Activated T-helper 17 cell treated with anti-CD3 and anti-CD28 coated beads, Interleukin-2, amount 50 U/mL, for 72 hours (primary cell): ENCODE results near the gene LILRA6. TPM values are rescaled to one million over a fixed set of nuclear protein-coding genes. Genes with fewer than 3 reads are reported as not detected.
"Not testable (repeated sequence)": the region's sequence is repeated elsewhere in the genome, so short reads cannot be mapped to it uniquely, and the experiment has no call there.

Experiments
- ATAC-seq: fragments of 150-1000 bp; cut with Tn5 transposase; replicated peaks from 2 replicates; pipeline ENCODE4 v1.10.0; 2021; ENCODE audit warnings: mild to moderate bottlenecking, moderate library complexity
- H3K27ac Mint-ChIP-seq: one replicate; pipeline ENCODE4 v1.8.0; 2022; ENCODE audit warnings: mixed read lengths
- H3K27me3 Mint-ChIP-seq: one replicate; pipeline ENCODE4 v1.8.0; 2022; ENCODE audit warnings: mixed read lengths
- H3K36me3 Mint-ChIP-seq: one replicate; pipeline ENCODE4 v1.8.0; 2022; ENCODE audit warnings: low read depth, mild to moderate bottlenecking, mixed read lengths
- H3K4me1 Mint-ChIP-seq: one replicate; pipeline ENCODE4 v1.8.0; 2022; ENCODE audit warnings: mixed read lengths
- H3K4me3 Mint-ChIP-seq: one replicate; pipeline ENCODE4 v1.8.0; 2022; ENCODE audit warnings: mild to moderate bottlenecking, mixed read lengths
- H3K9me3 Mint-ChIP-seq: one replicate; pipeline ENCODE4 v1.8.0; 2022; ENCODE audit warnings: mixed read lengths
- total RNA-seq, 2 donors: library from RNA; stranded (reverse); gene quantifications; one replicate each; pipeline ENCODE4 v1.2.3, GENCODE V29; 2022

Gene LILRA6
- total RNA-seq, 2 donors from 2014 or later: 0.19 to 0.39 TPM

DNA sequence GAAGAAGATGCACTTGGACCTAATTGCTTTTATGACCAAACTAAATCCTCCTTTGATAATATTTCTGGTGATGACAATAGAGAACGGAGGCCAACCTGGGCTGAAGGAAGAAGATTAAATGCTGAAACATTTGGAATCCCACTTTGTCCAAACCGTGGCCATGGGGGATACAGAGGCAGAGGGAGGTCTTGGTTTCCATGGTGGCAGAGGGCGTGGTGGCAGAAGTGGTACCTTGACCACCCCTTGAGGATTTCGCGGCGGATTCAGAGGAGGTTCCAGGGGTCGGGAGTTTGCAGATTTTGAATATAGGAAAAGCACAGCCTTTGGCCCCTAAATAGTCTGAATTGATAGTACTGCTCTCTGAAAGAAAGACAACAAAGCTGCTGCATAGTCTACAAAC is 12.6 kb downstream of the LILRA6 start:
- Mint-ChIP-seq H3K27me3 (no peaks in the 10 kb centered on the region), H3K9me3 (no peaks in the 10 kb centered on the region), H3K4me3 (no peak overlapping the region), H3K27ac (no peak overlapping the region), H3K4me1 (no peaks in the 10 kb centered on the region), H3K36me3 (no peaks in the 10 kb centered on the region)
- ATAC-seq: no peak

DNA sequence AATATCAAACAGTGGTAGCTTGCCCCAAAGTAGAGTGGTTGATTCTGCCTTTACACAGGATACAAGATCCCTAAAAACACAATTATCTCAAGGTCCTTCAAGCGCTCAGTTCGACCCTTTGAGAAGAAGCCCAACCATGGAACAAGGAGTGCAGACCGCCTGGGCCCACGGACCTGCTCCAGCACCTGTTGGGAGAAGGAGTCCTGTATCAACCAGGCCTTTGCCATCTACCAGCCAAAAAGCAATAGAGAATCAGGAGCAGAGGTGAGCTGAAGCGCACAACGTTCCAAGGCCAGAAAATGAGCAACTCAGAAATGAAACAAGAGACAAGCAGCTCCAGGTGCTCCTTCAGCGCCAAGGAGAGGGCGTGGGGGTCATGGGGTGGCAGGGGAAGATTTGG is 13.4 kb downstream of the LILRA6 start:
- H3K9me3 Mint-ChIP-seq: no peaks in the 10 kb centered on the region
- no peak overlapping the region for H3K4me3 Mint-ChIP-seq
- H3K36me3 Mint-ChIP-seq: no peaks in the 10 kb centered on the region
- H3K27ac Mint-ChIP-seq: no peak overlapping the region
- no peaks in the 10 kb centered on the region for H3K4me1 Mint-ChIP-seq
- ATAC-seq: no peak
- no peaks in the 10 kb centered on the region for H3K27me3 Mint-ChIP-seq

DNA sequence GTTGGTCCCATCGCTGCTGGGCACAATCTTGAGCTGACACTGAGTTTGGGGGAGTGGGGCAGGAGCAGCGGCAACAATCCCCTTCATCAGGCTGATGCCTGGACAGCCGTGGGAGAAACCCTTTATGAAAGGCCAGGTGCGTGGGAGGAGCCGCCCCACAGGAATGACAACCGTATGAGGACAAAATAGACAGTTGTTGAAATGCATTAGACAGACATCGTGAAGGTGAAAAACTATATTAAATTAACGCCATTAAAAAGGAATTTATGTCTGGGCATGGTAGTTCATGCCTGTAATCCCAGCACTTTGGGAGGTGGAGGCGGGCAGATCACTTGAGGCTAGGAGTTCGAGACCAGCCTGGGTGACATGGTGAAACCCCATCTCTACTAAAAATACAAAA is 18.0 kb downstream of the LILRA6 start:
- not testable (repeated sequence) for H3K4me3 Mint-ChIP-seq, ATAC-seq, H3K36me3 Mint-ChIP-seq, H3K4me1 Mint-ChIP-seq, H3K9me3 Mint-ChIP-seq, H3K27ac Mint-ChIP-seq, H3K27me3 Mint-ChIP-seq

DNA sequence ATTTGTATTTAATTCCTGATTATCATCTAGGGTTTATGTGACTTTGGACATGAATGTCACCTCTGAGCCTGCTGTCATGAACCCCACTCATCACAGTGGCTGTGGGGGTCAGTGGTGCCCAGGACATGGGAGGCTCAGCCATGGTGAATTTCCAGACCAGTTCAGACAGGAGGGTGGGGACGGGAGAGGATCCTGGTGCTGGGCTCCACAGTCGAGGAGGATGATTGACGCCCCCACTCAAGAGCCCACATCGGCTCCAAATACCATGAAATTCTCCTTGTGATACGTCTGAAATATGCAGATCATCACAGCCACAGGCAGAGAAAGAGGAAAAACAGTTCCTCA is 18.7 kb downstream of the LILRA6 start:
- not testable (repeated sequence) for H3K9me3 Mint-ChIP-seq, H3K4me1 Mint-ChIP-seq, H3K27me3 Mint-ChIP-seq, H3K27ac Mint-ChIP-seq, ATAC-seq, H3K36me3 Mint-ChIP-seq, H3K4me3 Mint-ChIP-seq

DNA sequence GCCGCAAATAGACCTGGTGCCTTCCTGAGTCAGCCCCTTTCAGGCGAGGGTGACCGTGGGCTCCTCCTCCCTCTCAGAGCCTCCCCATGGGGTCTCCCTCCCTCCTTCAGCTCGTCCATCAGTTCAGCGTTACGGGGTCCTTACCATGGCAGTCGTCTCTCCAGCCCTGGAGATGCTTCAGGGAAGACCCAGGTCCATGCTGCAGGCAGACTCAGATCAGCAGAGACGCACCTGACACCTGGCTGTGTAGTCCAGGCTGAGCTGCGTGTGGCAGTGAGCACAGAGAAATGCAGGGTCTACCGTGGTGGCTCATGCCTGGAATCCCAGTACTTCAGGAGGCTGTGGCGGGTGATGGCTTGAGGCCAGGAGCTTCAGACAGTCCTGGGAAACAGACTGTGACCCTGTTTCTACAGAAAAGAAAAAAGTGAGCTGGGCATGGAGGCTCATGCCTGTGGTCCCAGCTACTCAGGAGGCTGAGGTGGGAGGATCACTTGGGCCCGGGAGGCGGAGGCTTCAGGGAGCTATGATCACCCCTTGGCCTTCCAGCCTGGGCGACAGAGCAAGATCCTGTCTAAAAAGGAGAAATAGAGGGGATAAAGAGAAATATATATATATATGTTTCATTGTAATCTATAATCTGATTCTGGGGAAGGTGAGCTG is 19.2 kb downstream of the LILRA6 start:
- ATAC-seq, H3K4me1 Mint-ChIP-seq, H3K36me3 Mint-ChIP-seq, H3K9me3 Mint-ChIP-seq, H3K4me3 Mint-ChIP-seq, H3K27me3 Mint-ChIP-seq: not testable (repeated sequence)
- peak overlapping the region; percentile 67 for H3K27ac Mint-ChIP-seq

DNA sequence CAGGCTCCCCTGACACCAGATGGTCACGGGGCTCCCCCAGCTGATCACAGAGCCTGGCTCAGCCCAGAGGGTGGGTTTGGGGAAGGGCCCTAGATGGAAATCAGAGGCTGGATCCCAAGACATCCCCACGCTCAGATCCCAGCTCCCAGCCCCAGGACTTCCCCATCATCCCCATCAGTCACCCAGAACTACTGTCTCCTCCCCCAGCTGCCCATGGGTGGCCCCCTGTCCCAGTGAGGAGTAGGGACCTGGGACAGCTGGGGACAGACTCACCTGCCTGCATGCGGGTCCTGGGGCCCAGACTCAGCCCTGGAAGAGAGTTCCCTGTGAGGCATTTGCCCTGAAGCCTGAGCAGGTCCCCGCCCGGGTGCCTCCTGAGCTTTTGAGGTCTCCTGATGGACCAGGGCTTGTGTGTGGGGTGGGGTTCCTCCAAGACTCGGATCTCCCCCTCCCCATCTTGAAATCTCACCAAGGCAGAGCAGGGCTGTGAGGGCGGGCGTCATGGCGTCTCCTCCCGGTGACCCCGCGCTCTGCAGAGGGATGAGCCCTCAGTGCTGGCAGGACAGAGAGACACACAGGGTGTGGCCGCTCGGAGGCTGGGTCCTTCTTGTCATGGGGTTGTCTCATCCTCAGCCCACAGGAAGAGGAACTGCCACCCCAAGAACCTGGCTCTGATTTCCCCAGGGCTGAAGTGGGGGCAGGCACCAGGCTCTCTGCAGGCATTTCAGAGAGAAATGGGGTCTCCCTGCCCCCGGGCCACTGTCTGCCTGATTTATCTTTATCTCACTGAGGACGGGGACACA is 19.9 kb downstream of the LILRA6 start, which contains the start of gene LILRB3:
LILRB3 (minus strand) TSS at position 534 of the 803 bp plus-strand sequence; CDS start at position 503, 31 bp downstream.
- H3K27me3 Mint-ChIP-seq, H3K4me1 Mint-ChIP-seq, H3K36me3 Mint-ChIP-seq, H3K9me3 Mint-ChIP-seq, H3K4me3 Mint-ChIP-seq: not testable (repeated sequence)
- peak; percentile 52 for ATAC-seq
- peak within 1 kb of the TSS; percentile 67 for H3K27ac Mint-ChIP-seq

DNA sequence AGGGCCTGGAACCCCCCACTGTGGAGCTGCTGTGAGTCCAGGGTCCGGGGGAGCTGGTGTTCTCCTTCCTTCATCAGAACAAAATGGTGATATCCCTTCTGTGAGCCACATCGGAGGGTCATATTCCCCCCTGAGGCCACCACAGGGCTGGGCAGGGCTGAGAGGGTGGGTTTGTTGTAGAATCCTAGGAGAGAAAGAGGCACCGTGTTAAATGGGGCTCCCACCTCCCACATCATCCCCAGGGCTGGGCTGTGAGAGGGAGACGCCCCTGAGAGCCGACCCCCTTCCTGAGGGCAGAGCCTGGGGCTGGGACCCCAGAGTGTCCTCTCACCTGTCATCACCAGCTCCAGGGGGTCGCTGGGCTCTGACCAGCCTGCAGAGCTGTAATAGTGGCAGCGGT is 20.6 kb downstream of the LILRA6 start:
- not testable (repeated sequence) for H3K9me3 Mint-ChIP-seq, H3K27me3 Mint-ChIP-seq, H3K27ac Mint-ChIP-seq, H3K4me3 Mint-ChIP-seq, H3K36me3 Mint-ChIP-seq, ATAC-seq, H3K4me1 Mint-ChIP-seq

DNA sequence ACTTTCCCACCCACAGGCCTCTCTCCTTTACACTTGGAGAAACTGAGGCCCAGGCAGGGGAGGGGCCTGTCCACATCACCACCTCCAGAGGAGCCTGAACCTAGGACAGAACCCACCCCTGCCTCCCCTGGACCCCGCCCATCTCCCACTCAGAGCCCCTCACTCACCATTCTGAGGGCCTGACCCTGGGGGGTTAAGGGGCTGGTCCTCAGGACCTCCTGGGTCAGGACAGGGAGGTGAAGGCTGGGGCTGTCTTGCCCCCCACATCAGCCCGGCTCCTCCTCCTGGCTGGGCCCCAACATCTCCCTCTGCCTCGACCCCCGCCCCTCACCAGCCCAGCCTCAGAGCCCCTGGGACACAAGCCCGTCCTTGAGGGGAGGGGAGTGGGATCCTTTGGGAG is 22.9 kb downstream of the LILRA6 start:
- H3K4me3 Mint-ChIP-seq: not testable (repeated sequence)

DNA sequence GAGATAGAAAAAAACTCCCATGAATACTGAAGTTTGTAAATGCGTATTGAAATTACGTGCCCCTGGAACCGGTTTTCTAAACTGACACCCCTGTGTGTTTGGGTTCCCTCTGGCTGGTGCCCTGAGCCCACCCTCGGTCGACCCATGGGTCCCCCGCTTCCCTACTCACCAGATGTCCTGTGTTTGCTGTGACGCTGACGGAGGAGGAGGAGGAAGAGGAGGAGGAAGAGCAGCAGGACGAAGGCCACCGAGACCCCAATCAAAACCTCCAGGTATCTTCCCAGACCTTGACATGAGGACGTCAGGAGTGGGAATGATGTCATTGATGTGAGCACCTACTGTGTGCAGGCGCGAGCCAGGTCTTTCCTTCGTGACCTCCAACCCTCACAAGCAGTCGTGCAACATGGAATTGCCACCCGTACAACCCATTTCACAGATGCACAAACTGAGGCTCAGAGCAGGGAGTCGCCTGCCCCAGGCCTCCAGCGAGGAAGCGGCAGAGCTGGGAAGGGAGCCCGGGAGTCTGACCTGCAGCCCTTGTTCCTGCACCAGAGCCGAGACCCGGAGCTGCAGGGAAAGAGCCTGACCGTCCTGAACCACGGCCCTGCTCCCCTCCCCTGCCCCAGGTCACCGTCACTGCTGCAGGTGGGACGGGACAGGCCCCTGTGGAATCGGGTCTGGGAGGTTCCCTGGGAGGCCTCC is 23.5 kb downstream of the LILRA6 start:
- H3K27ac Mint-ChIP-seq: no peak overlapping the region
- H3K27me3 Mint-ChIP-seq: no peaks in the 10 kb centered on the region
- no peak overlapping the region for H3K4me3 Mint-ChIP-seq
- ATAC-seq: no peak
- peaks cover 16% of the 10 kb centered on the region for H3K36me3 Mint-ChIP-seq
- H3K4me1 Mint-ChIP-seq: no peaks in the 10 kb centered on the region
- H3K9me3 Mint-ChIP-seq: no peaks in the 10 kb centered on the region

More for the DNA sequence above, 22.9 kb downstream of the LILRA6 start:
- H3K36me3 Mint-ChIP-seq: peaks cover 16% of the 10 kb centered on the region
- H3K4me1 Mint-ChIP-seq, H3K9me3 Mint-ChIP-seq, H3K27ac Mint-ChIP-seq, ATAC-seq, H3K27me3 Mint-ChIP-seq: not testable (repeated sequence)

DNA sequence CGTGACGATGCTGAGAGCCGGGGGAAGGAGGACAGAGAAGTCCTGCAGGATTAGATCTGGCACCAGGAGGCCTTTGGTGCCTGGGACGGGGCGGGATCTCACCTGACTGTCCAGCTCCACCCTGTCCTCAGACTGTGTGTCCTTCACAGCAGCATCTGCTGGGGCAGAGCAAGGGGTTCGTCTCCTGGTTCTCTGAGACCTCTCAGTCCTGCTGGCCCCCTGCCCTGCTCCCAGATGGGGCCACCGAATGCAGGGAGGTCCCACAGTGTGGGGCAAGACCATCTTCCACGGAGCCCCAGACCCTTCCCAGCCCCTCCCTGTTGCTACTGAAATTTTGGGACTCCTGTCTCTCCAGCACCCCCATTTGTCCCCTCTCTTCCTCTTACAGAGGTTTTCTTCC is 24.3 kb downstream of the LILRA6 start:
- ATAC-seq: no peak
- no peaks in the 10 kb centered on the region for H3K4me1 Mint-ChIP-seq
- H3K36me3 Mint-ChIP-seq: peaks cover 18% of the 10 kb centered on the region
- H3K9me3 Mint-ChIP-seq: no peaks in the 10 kb centered on the region
- H3K27me3 Mint-ChIP-seq: no peaks in the 10 kb centered on the region
- H3K27ac Mint-ChIP-seq: no peak overlapping the region
- H3K4me3 Mint-ChIP-seq: no peak overlapping the region

DNA sequence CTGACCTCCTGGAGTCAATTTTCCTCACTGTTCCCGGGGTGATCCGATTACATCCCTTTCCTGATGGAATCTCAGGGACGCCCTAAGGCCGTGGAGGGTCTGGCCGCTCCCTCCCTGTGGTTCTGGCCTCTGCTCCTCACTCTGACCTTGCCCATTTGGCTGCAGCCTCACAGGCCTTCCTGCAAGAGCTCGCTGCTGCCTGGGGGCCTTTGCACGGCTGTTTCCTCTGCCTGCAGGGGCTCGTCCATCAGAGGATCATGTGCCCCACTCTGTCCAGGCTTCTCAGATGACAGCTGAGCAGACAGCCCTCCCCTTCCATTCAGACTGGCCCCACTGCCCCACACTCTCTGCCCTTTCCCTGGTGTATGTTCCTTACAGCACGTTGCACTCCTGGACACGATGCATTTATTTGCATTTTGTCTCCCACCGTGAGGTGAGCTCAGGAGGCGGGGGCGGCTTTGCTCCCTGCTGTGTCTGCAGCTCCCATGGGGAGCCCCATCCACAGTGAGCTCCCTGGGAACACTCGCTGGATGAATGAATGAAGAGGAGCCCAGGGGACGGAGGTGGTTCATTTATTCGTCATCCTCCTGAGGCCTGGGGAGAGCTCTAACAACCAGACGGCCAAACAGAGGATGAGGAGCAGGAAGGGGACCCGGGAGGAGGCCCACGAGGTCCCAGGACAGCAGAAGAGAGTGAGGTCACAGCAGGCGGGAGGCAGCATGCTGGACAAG is 24.9 kb downstream of the LILRA6 start:
- H3K27me3 Mint-ChIP-seq, H3K4me1 Mint-ChIP-seq, H3K27ac Mint-ChIP-seq, H3K9me3 Mint-ChIP-seq, H3K4me3 Mint-ChIP-seq, ATAC-seq: not testable (repeated sequence)
- peaks cover 24% of the 10 kb centered on the region for H3K36me3 Mint-ChIP-seq

DNA sequence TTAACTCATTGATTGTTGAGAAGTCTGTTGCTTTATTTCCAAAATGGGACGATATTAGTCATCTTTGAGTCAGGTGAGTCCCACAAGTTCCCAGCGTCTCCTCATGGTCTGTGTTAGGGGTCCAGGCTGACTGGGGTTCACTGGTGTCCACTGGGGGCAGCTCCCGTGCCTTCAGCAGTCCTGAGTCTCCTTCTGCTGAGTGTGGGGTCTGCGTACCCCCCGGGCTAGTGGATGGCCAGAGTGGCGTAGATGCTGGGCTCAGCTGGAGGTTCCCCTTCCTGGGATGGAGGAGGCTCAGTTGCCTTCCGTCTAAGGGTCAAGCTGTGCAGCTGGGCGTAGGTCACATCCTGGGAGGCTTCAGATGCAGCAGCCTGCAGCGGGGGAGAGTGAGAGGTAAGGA is 25.7 kb downstream of the LILRA6 start:
- no peak for ATAC-seq
- no peak overlapping the region for H3K4me3 Mint-ChIP-seq
- H3K27ac Mint-ChIP-seq: no peak overlapping the region
- no peaks in the 10 kb centered on the region for H3K4me1 Mint-ChIP-seq
- no peaks in the 10 kb centered on the region for H3K27me3 Mint-ChIP-seq
- no peaks in the 10 kb centered on the region for H3K9me3 Mint-ChIP-seq
- H3K36me3 Mint-ChIP-seq: peaks cover 32% of the 10 kb centered on the region

DNA sequence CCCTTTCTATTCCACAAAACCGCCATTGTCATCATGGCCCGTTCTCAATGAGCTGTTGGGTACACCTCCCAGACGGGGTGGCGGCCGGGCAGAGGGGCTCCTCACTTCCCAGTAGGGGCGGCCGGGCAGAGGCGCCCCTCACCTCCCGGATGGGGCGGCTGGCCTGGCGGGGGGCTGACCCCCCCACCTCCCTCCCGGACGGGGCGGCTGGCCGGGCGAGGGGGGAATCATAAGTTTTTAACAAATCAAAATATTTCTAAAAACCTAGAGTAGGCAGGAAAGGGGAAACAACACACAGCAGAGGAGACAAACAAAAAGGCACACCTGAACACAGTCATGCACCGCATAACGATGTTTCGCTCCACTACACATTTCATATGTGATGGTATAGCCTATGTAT is 27.9 kb downstream of the LILRA6 start:
- peaks cover 13% of the 10 kb centered on the region for H3K4me1 Mint-ChIP-seq

DNA sequence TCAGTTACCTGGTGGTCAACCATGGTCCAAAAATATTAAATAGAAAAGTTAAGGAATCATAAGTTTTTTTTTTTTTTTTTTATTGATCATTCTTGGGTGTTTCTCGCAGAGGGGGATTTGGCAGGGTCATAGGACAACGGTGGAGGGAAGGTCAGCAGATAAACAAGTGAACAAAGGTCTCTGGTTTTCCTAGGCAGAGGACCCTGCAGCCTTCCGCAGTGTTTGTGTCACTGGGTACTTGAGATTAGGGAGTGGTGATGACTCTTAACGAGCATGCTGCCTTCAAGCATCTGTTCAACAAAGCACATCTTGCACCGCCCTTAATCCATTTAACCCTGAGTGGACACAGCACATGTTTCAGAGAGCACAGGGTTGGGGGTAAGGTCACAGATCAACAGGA is 28.4 kb downstream of the LILRA6 start:
- not testable (repeated sequence) for H3K27ac Mint-ChIP-seq, H3K4me3 Mint-ChIP-seq, H3K27me3 Mint-ChIP-seq, ATAC-seq, H3K9me3 Mint-ChIP-seq
- peaks cover 15% of the 10 kb centered on the region for H3K4me1 Mint-ChIP-seq
- H3K36me3 Mint-ChIP-seq: peaks cover 51% of the 10 kb centered on the region

More for the DNA sequence above, 27.9 kb downstream of the LILRA6 start:
- H3K27ac Mint-ChIP-seq, H3K4me3 Mint-ChIP-seq, H3K9me3 Mint-ChIP-seq, ATAC-seq, H3K27me3 Mint-ChIP-seq: not testable (repeated sequence)
- H3K36me3 Mint-ChIP-seq: peaks cover 50% of the 10 kb centered on the region
